Inflammatory macrophage treated with lipopolysaccharide for 1 hour (primary cell): ENCODE results near the gene TSGA10IP.

Source experiments
- DNase-seq, 2 donors: peaks; one replicate each; pipeline ENCODE4 v3.0.0-alpha.2; 2020 to 2022

TSGA10IP gene

GRCh38 chr11:65918211-65919140 lies 26.8 kb upstream of the TSGA10IP start, which contains the start of gene C11orf68:
Gene C11orf68 (minus strand): TSS chr11:65919062. CDS start chr11:65919031, 31 bp downstream.
- DNase-seq: peak in 1 of 2 donors; percentile 35

DNA sequence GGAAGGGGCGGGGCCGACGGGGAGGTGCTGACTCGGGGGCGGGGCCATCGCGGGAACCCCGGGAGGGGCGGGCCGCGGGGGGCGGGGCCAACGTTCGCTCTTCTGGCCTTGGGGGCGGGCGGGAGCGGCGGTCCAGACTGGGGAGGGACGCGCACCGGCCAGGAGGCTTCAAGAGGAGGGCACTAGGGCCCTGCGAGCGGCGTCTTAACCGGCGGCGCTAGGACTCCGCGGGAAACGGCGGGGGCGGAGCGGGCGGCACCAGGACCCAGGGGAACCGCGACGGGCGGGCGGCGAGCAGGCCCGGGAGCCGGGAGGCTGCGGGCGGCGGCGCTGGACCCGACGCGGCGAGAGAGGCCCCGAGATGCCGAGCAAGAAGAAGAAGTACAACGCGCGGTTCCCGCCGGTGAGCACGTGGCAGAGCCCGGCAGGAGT lies 26.1 kb upstream of the TSGA10IP start, which contains the start of gene DRAP1:
DRAP1 (plus strand) TSS at position 286 of the 432 bp plus-strand sequence; CDS start at position 362, 76 bp downstream.
- peak; percentile 97 to 98 for DNase-seq

DNA sequence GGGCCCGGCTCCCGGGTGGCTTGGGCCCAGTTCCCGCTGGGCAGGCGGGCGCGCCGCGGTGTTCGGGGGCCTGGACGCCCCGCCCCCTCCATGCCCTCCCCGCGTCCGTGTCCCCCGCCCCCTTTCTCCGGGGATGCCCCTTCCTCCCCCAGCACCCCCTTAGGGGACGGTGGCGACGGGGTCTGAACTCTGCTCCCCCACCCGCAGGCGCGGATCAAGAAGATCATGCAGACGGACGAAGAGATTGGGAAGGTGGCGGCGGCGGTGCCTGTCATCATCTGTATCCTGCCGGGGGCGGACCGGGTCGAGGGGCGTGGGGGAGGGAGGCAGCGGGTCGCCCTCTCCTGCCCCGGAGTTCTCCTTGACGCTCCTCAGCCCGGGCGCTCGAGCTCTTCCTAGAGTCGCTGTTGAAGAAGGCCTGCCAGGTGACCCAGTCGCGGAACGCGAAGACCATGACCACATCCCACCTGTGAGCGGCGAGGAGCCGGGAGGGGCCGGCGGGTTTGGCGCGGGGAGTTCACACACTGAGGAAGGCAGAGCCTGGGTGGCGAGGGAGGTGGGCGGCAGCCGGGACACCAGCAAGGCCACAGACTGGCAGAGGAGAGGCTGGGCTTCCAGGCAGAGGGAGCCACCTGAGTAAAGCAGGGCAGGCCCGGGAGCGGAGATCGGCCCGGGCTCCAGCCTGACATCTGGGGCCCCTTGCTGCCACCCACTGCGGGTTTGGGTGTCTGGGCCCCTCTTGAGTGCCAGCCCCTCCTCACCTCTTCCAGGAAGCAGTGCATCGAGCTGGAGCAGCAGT lies 25.5 kb upstream of the TSGA10IP start:
- DNase-seq: no peak

- no peak for DNase-seq
These were observed 24.9 kb upstream of the TSGA10IP start for GRCh38 chr11:65920372-65920802.

DNA sequence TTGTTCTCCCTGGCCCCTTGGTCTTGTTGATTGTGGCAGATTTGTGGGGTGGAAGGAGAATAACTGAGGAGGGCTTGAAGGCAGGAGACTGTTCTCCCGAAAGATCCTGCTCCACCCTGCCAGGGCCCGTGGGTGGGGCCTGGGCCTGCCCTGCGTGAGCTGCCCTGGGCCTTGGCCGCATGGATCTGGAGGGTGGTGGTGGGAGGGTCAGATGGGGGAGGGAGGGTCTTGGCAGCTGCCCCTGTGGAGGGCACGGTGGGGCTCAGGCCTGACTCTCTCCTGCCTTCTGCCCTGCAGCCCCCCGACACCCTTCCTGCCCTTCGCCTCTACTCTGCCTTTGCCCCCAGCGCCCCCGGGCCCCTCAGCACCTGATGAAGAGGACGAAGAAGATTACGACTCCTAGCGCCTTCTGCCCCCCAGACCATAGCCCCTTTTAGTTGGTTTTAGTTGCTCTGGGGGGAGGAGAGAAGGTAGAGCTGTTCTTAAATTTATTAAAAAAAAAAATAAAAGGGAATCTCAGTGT lies 24.2 kb upstream of the TSGA10IP start:
- no peak for DNase-seq

- DNase-seq: no peak
These were observed 23.4 kb upstream of the TSGA10IP start for GRCh38 chr11:65921876-65922275.

DNA sequence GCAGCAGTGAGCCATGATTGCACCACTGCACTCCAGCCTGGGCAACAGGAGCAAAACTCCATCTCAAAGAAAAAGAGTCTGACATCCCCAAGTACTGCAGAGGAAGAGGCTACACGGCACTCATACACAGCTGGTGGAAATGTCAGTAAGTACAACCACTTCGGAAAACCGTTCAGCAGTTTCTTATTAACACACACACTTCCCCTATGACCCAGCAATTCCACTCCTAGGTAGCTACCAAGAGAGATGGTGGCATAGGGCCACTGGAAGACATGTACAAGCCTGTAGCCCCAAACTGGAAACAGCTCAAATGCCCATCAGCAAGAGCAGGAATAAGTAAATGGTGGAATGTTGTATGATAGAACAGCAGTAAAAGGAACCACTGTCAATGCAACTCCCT lies 22.7 kb upstream of the TSGA10IP start:
- no peak for DNase-seq

GRCh38 chr11:65925397-65925796 lies 19.9 kb upstream of the TSGA10IP start:
- no peak for DNase-seq

DNA sequence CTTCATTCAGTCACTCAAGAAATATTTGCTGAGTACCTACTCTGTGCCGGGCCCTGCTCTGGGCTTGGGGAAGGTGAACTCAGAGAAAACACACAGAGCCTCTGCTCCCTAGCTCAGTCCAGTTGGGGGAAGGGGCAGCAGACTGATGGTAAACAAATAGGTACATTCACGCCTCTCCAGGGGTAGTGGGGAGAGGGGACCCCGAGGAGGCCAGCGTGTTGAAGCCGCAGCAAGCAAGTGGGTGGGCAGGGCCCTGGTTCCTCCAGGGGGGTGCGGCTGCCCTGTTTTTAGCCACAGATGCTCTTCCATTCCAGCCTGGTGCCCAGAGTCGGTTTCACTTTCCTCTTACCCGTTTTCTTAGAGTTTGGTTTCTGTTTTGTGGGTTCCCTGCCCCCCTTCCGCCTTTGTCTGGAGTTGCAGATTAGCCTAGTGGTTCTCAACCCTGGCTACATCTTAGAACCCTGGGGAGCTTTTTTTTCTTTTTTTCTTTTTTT lies 17.3 kb upstream of the TSGA10IP start:
- peak; percentile 71 to 88 for DNase-seq

- no peak for DNase-seq
These were observed 16.6 kb upstream of the TSGA10IP start for GRCh38 chr11:65928667-65929066.

DNA sequence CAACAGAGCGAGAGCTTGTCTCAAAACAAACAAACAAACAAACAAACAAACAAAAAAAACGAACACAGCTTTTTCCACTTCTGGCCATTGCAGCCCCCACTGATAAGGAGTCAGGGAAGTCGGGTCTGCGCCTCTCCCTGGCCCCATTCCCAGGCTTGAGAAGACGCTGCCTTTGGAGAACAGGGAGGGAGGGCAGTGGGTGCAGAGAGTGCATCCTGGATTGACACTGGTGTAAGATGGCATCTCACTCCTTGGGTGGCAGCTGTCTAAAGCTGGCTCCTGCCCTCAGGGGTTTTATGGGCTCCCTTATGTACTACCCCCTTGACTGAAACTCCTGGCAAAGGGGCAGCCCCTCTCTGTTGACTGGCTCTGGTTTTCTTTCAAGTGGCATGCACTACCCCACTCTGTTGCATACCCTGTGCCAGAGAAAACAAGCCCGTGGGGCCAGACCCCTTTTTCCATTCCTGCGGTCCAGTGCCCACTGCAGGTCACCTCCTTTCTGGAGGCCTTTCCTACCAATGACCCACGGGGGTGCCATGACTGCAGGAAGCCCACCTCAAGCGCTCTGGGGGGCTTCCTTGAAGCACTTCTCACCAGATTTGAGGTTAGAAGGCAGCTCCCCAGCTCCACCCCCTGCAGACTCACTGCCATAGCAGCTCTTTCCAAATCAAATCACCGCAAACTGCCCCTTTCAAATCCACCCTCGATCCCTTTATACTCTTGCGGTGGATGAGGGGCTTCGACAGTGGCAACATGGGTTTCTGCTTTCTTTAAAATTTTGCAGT lies 13.3 kb upstream of the TSGA10IP start:
- DNase-seq: no peak

DNA sequence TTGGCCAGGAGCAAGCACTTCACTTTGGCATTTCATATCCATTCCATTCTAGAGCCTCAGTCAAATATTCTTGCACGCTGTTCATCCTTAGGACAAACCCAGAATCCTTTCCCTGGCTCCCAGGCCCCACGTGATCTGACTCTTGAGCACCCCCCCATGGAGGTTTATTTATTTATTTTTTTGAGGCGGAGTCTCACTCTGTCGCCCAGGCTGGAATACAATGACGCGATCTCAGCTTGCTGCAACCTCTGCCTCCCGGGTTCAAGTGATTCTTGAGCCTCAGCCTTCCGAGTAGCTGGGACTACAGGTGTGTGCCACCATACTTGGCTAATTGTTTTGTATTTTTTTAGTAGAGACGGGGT lies 12.7 kb upstream of the TSGA10IP start:
- peak in 1 of 2 donors; percentile 41 for DNase-seq

- DNase-seq: no peak
These were observed 11.3 kb upstream of the TSGA10IP start for GRCh38 chr11:65934014-65934413.

DNA sequence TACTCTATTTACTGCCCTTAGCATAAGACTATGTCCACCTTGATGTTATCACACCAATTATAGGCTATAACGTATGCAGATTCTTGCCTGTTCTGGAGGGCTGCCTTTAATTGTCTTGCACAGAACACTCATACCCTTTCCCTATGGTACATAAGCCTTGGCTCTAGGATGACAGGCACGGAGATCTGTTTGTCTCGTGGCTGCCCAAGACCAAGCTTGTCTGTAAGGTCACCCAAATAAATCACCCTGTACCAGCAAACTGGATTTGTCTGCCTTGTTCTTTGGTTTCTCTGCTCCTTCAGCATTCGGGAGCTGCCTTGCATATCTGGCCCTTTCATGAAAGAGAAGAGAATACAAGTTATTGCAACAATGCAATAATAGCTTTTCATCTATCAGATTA lies 7.5 kb upstream of the TSGA10IP start:
- DNase-seq: no peak

DNA sequence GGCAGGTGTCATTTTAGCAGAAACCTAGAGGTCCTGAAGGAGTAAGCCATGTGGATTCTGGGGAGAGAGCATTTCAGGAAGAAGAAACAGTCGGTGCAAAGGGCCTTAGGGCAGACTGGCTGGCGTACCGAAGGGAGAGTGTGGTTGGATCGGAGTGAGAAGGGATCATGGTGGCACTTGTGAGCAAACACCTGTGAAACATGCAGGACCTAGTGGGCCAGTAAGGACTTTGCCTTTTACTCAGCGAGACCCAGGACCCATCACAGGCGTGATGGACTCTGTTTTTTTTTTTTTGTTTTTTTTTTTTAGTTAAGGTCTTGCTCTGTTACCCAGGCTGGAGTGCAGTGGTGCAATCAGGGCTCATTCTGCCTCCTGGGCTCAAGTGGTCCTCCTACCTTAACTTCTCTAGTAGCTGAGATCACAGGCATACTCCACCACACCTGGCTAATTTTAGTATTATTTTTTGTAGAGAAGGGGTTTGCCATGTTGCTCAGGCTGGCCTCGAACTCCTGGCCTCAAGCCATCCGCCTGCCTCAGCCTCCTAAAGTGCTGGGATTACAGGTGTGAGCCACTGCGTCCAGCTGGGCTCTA lies 3.5 kb upstream of the TSGA10IP start:
- DNase-seq: no peak

DNA sequence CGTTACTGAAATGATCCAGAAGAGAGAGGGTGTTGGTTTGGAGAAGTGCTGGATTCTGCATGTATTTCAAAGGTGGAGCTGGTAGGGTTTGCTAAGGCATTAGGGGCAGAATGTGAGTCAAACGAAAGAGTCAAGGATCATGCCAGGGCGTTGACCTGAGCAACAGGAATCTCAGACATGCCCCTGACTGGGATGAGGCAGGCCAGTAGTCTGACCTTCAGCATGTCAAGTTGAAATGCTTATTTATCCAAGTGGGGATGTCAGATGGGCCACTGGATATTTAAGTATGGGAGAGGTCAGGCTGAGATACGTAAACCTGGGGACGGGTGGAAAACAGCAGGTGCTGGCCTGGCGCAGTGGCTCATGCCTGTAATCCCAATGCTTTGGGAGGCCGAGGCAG lies 2.7 kb upstream of the TSGA10IP start:
- DNase-seq: no peak

DNA sequence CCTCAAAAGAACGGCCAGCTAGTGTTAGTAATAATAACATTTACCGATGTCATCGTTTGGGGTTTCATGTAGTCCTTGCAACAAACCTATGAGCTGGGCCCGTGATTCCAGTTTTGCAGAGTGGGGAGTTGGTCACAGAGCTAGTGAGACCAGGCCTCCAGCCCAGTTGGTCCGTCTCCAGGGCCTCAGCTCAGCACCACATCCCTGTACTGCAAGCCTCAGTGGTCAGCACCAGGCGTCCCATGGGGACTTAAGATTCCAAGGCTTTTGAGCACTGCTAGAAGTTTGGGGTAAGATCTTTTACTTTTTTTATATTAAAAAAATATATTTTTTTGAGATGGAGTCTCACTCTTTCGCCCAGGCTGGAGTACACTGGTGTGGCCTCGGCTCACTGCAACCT lies 1.1 kb upstream of the TSGA10IP start:
- no peak for DNase-seq

DNA sequence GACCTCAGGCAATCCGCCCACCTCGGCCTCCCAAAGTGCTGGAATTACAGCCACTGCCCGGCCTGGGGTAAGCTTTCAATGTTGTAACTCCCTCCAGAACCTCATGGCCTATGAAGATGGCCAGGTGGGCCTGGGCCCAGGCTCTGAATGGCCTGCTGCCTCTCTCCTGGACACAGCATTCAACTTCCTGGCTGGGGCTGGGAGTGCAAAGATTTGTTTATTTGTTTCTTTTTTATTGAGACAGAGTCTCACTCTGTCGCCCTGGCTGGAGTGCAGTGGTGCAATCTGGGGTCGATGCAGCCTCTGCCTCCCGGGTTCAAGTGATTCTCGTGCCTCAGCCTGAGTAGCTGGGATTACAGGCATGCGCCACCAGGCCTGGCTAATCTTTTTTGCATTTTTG lies 513 bp upstream of the TSGA10IP start:
- no peak for DNase-seq

- no peak for DNase-seq
These were observed 770 bp downstream of the TSGA10IP start for GRCh38 chr11:65945941-65946558.

DNA sequence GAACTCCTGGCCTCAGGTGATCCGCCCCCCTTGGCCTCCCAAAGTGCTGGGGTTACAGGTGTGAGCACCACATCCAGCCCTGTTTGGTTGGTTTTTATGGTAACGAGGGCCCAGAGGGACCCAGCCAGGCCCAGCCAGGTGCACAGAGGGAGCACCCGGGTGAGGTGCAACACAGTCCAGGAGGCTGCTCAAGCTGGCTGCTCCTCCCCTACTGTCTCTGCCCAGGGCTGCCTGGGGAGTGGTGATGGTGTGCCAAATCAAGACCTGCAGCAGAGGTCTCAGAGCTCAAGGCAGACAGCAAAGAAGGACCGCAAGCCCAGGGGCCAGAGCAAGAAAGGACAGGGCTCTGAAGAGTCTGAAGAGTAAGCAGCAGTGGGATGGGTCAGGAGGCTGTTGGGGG lies 1.4 kb downstream of the TSGA10IP start:
- no peak for DNase-seq

DNA sequence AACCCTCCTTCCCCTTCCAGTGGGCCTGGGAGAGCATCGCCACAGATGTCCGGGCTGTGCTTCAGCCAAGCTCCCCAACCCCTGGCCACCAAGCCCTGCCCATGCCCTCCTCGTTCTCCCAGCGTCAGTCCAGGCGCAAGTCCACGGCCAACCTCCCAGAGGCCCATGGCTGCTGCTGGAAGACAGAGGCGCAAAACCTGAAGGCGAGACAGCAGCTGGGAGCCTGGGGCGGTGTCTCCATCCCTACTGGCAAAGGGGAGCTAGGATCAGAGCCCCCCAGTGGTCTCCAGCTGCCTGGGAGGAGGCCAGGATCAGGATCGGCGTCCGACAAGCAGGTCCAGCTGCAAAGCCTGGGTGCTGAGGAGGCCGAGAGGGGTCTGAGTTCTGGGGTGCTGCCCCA lies 1.9 kb downstream of the TSGA10IP start:
- no peak for DNase-seq
